Testis (tissue), 2 donors: ENCODE measurements around the gene EPO.

ENCODE experiments used
- CTCF ChIP-seq, 3 experiments: fragments of 450-650 bp in 2 of 3; fragments of 200-600 bp in 1 of 3; sonication (generic) in 1 of 3; IDR thresholded peaks; one replicate each; pipeline ENCODE4 v1.5.1; 2016 to 2019; ENCODE audit warnings: antibody characterized with exemption in 3 of 3, mild to moderate bottlenecking in 2 of 3, moderate library complexity in 1 of 3
- POLR2A ChIP-seq: fragments of 450-650 bp; IDR thresholded peaks from one replicate; pipeline ENCODE4 v1.6.1; 2017; ENCODE audit warnings: antibody characterized with exemption, mild to moderate bottlenecking, moderate library complexity

- TF ChIP-seq CTCF (IDR thresholded peaks at IDR 0.05) = no peak
- TF ChIP-seq POLR2A = no peak
These were observed 48.6 kb upstream of the EPO start for GRCh38 chr7:100671353-100672327.
